Transverse colon (tissue), 1 donor: ENCODE measurements around the gene RNF25.

Experiments
- EP300 ChIP-seq: sonication (generic); formaldehyde crosslinking; IDR thresholded peaks from one replicate; pipeline ENCODE4 v1.6.1; 2017; ENCODE audit warnings: antibody characterized with exemption, low read depth
- POLR2A ChIP-seq: fragments of 450-650 bp; IDR thresholded peaks from one replicate; pipeline ENCODE4 v1.6.1; 2016; ENCODE audit warnings: antibody characterized with exemption, mild to moderate bottlenecking, moderate library complexity

- no peak for TF ChIP-seq POLR2A
- TF ChIP-seq EP300 = no peak
These were observed 23.6 kb downstream of the RNF25 start for GRCh38 chr2:218648088-218648786.
